K562 (cell line): ENCODE data around the gene COX7A1. TPM values are rescaled to one million over a fixed set of nuclear protein-coding genes. Genes with fewer than 3 reads are reported as not detected.

Source experiments
- CREM ChIP-seq: IDR thresholded peaks from 2 replicates; pipeline ENCODE4 v1.6.1; 2014; ENCODE audit warnings: antibody characterized with exemption, low read depth
- CSDE1 ChIP-seq, 2 experiments: fragments of 450-650 bp; IDR thresholded peaks; 2 replicates each; pipeline ENCODE4 v1.6.1; 2016; ENCODE audit warnings: mild to moderate bottlenecking in 1 of 2
- ETV5 ChIP-seq: sonication (generic); formaldehyde crosslinking; IDR thresholded peaks from 2 replicates; pipeline ENCODE4 v1.4.0; 2020; ENCODE audit warnings: low read depth, mild to moderate bottlenecking, missing genetic modification reagents
- GTF2A2 ChIP-seq: IDR thresholded peaks from 2 replicates; pipeline ENCODE4 v1.6.1; 2016; ENCODE audit warnings: mild to moderate bottlenecking, missing genetic modification characterization, missing compliant biosample characterization
- KLF1 ChIP-seq: fragments of 450-650 bp; IDR thresholded peaks from 2 replicates; pipeline ENCODE4 v1.6.1; 2016; ENCODE audit warnings: missing genetic modification characterization, missing compliant biosample characterization
- L3MBTL2 ChIP-seq: fragments of 450-650 bp; IDR thresholded peaks from 2 replicates; pipeline ENCODE4 v1.6.1; 2016; ENCODE audit warnings: mild to moderate bottlenecking, moderate library complexity
- MECOM ChIP-seq: fragments of 250-450 bp; sonication (Bioruptor Pico); IDR thresholded peaks from 2 replicates; pipeline ENCODE4 v1.8.0; 2022; ENCODE audit warnings: inconsistent platforms
- PATZ1 ChIP-seq: fragments of 250-450 bp; sonication (Bioruptor Pico); IDR thresholded peaks from 2 replicates; pipeline ENCODE4 v1.5.0; 2020; ENCODE audit warnings: mild to moderate bottlenecking, borderline replicate concordance
- PRDM10 ChIP-seq: fragments of 450-650 bp; IDR thresholded peaks from 2 replicates; pipeline ENCODE4 v1.6.1; 2018; ENCODE audit not compliant: partially characterized antibody
- U2AF1 ChIP-seq: fragments of 200-400 bp; formaldehyde crosslinking; optimal IDR thresholded peaks from 2 replicates; pipeline ENCODE3; 2017; ENCODE audit warnings: mild to moderate bottlenecking, low read depth, low read length, moderate library complexity
- YY1 ChIP-seq, 3 experiments: IDR thresholded peaks; 2 replicates each; pipeline ENCODE4 v1.6.1; 2011; ENCODE audit warnings: low read length in 2 of 3, mild to moderate bottlenecking in 2 of 3, moderate library complexity in 2 of 3, borderline replicate concordance in 1 of 3, control low read depth in 1 of 3, low read depth in 1 of 3; ENCODE audit not compliant: insufficient read depth in 3 of 3, insufficient replicate concordance in 2 of 3, control insufficient read depth in 1 of 3, insufficient read length in 1 of 3; ENCODE audit errors: extremely low read depth in 1 of 3
- ZBTB2 ChIP-seq: fragments of 450-650 bp; IDR thresholded peaks from 2 replicates; pipeline ENCODE4 v1.6.1; 2016; ENCODE audit warnings: antibody characterized with exemption
- ZBTB43 ChIP-seq: sonication (generic); formaldehyde crosslinking; IDR thresholded peaks from 2 replicates; pipeline ENCODE4 v1.8.0; 2023; ENCODE audit warnings: mild to moderate bottlenecking, missing genetic modification reagents
- ZFPM2 ChIP-seq: fragments of 250-450 bp; sonication (Bioruptor Pico); IDR thresholded peaks from 2 replicates; pipeline ENCODE4 v1.5.1; 2022; ENCODE audit warnings: mild to moderate bottlenecking
- ZNF175 ChIP-seq: fragments of 200-800 bp; sonication (Bioruptor generic); IDR thresholded peaks from 2 replicates; pipeline ENCODE4 v1.6.1; 2016; ENCODE audit warnings: low read depth, mild to moderate bottlenecking, missing genetic modification characterization, missing compliant biosample characterization
- ZNF197 ChIP-seq: fragments of 200-800 bp; sonication (Bioruptor generic); IDR thresholded peaks from 2 replicates; pipeline ENCODE4 v1.6.1; 2016; ENCODE audit warnings: low read depth, missing genetic modification characterization, missing compliant biosample characterization
- ZNF644 ChIP-seq: fragments of 200-800 bp; sonication (Bioruptor generic); IDR thresholded peaks from 2 replicates; pipeline ENCODE4 v1.6.1; 2016; ENCODE audit warnings: low read depth, missing genetic modification characterization, missing compliant biosample characterization
- polyA plus RNA-seq, 8 experiments: library from polyadenylated mRNA; depleted of rRNA in 4 of 8; stranded (reverse) in 5 of 8; unstranded in 3 of 8; fragments of >200 nt; fragmentation: Nextera tagmentation in 2 of 8; fragmentation: Illumina TruSeq in 1 of 8; extraction: Ambion mirVana in 2 of 8; extraction: Trizol in 1 of 8; gene quantifications; 2 replicates each; pipeline versions ENCODE4 v1.2.1 to v1.2.3, GENCODE V29; 2011 to 2014; ENCODE audit warnings: inconsistent platforms in 1 of 8, missing spikeins in 1 of 8
- total RNA-seq, 7 experiments: library from RNA; depleted of rRNA in 6 of 7; stranded (reverse); fragments of >200 nt in 6 of 7; fragmentation: Illumina TruSeq in 2 of 7; extraction: Trizol in 2 of 7; gene quantifications; 2 replicates each; pipeline versions ENCODE4 v1.2.1 to v1.2.3, GENCODE V29; 2011 to 2021; ENCODE audit warnings: low replicate concordance in 1 of 7

COX7A1 gene
- total and polyA plus RNA-seq, 9 of the 15 experiments (the other 6 are each of a cell fraction or from before 2014, with no cell fraction given): 0.08 TPM; not detected in 8

- TF ChIP-seq ZBTB2 (no peak), MECOM (CRISPR knock-in tag) (no peak), ZBTB43 (no peak), ZNF197 (CRISPR knock-in tag) (no peak), ZFPM2 (CRISPR knock-in tag) (no peak), ETV5 (CRISPR knock-in tag) (peak; percentile 49; the same call in 1 of the 2 replicates), CREM (peak; percentile 73), ZNF175 (CRISPR knock-in tag) (no peak), KLF1 (tag) (no peak), YY1 (IDR thresholded peaks at IDR 0.05; ENCODE audit: borderline replicate concordance in 1 of 3, control insufficient read depth in 1 of 3, extremely low read depth in 1 of 3, insufficient read depth in 3 of 3, insufficient read length in 1 of 3, insufficient replicate concordance in 2 of 3, low read depth in 1 of 3, low read length in 2 of 3) (peak in 2 of 3 experiments; percentile 78 to 84), PATZ1 (no peak), L3MBTL2 (no peak), CSDE1 (IDR thresholded peaks at IDR 0.05) (no peak), ZNF644 (no peak), GTF2A2 (tag) (no peak), PRDM10 (peak; percentile 37), U2AF1 (no peak)
Observed at GRCh38 chr19:36115453-36116343, 36.5 kb downstream of the COX7A1 start, which contains the start of gene TBCB (continued).
